ENCODE results near the gene FREM2. TPM values are rescaled to one million over a fixed set of nuclear protein-coding genes. Genes with fewer than 3 reads are reported as not detected.

Gene FREM2
- total RNA-seq, 2 experiments from 2014 or later: not detected

DNA sequence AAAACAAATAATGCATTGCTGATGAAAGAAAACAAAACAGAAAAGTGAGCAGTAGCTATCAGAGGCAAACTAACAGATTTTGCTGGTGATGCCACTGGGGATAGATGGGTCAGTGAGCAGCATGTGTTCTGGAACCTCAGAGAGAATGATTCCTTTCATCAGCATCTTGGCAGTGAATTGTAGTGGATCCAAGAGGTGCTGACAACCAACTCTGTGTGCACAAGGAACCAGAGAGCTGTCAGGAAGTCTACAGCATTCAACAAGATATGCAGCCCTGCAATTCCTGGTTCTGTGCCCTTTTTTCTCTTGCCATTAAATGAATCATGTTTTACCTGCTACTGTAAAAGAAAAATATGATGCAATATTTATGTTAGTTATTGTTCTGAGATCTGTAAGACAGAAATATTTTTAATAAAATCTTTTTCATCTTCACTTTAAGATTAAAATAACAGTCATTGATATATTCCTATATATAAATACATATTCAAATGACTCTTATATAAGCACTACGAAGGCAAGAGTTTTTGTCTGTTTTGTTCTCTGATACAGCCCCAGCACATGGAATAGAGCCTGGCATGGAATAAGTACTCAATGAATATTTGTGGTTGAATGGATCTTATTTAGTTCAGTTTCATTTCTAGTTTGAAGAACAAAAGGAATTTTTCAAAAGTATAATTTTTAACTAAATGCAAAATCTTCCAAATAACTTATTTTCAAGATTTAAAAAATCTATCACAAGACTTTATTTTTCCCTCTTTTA lies 80.8 kb downstream of the FREM2 start:
- Mint-ChIP-seq H3K36me3 (ENCODE audit: low read depth) (no peaks in the 10 kb centered on the region), H3K27ac (no peak overlapping the region), H3K27me3 (no peaks in the 10 kb centered on the region), H3K4me1 (ENCODE audit: low read depth) (no peaks in the 10 kb centered on the region), H3K9me3 (no peaks in the 10 kb centered on the region), H3K4me3 (no peak overlapping the region)
- ChIA-PET CTCF (no interaction called here), POLR2A (no interaction called here)
- no peak for DNase-seq
- ATAC-seq: no peak
- intact Hi-C loops (cut with micrococcal nuclease): no loop called here
- no peak for TF ChIP-seq CTCF (IDR thresholded peaks at IDR 0.05)

- no peak for ATAC-seq
- CTCF ChIA-PET: no interaction called here
- Mint-ChIP-seq H3K36me3 (ENCODE audit: low read depth) (no peaks in the 10 kb centered on the region), H3K27me3 (peaks cover 3% of the 10 kb centered on the region), H3K9me3 (no peaks in the 10 kb centered on the region), H3K27ac (no peak overlapping the region), H3K4me1 (ENCODE audit: low read depth) (no peaks in the 10 kb centered on the region), H3K4me3 (no peak overlapping the region)
- POLR2A ChIA-PET: no interaction called here
- no peak for DNase-seq
- TF ChIP-seq CTCF (IDR thresholded peaks at IDR 0.05): no peak
- intact Hi-C loops (cut with micrococcal nuclease): no loop called here
Observed at GRCh38 chr13:38769526-38769925, 82.6 kb downstream of the FREM2 start.

DNA sequence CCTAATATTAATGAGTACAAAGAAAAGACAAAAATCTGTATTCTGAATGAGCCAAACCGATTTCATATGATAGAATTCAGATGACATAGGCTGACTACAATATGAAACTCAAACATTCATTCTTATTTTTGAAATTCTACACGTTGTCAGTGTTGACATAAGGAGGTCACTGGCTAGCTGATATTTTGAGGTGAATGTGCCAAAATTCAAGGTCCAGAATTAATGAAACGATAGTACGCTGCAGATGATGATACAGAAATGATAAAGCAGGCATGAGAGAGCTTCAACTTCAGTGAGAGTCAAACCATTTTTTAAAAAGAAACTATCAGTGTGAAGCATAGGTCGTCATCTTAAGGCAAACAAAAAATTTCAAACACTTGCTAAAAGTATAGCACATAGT lies 88.2 kb downstream of the FREM2 start:
- POLR2A ChIA-PET: no interaction called here
- ATAC-seq (no peak), DNase-seq (no peak)
- no peak overlapping the region for H3K27ac Mint-ChIP-seq
- intact Hi-C loops (cut with micrococcal nuclease): no loop called here
- no peaks in the 10 kb centered on the region for H3K4me1 Mint-ChIP-seq (ENCODE audit: low read depth)
- peaks cover 3% of the 10 kb centered on the region for H3K27me3 Mint-ChIP-seq
- TF ChIP-seq CTCF (IDR thresholded peaks at IDR 0.05): no peak
- H3K36me3 Mint-ChIP-seq (ENCODE audit: low read depth): no peaks in the 10 kb centered on the region
- CTCF ChIA-PET: no interaction called here
- no peak overlapping the region for H3K4me3 Mint-ChIP-seq
- peaks cover 2% of the 10 kb centered on the region for H3K9me3 Mint-ChIP-seq

GRCh38 chr13:38777347-38778119 lies 90.7 kb downstream of the FREM2 start:
- POLR2A ChIA-PET: no interaction called here
- CTCF ChIA-PET: no interaction called here
- Mint-ChIP-seq H3K36me3 (ENCODE audit: low read depth) (no peaks in the 10 kb centered on the region), H3K9me3 (peaks cover 2% of the 10 kb centered on the region), H3K27me3 (peaks cover 3% of the 10 kb centered on the region), H3K4me3 (no peak overlapping the region), H3K27ac (no peak overlapping the region), H3K4me1 (ENCODE audit: low read depth) (no peaks in the 10 kb centered on the region)
- no peak for DNase-seq
- intact Hi-C loops (cut with micrococcal nuclease): no loop called here
- no peak for ATAC-seq
- no peak for TF ChIP-seq CTCF (IDR thresholded peaks at IDR 0.05)

DNA sequence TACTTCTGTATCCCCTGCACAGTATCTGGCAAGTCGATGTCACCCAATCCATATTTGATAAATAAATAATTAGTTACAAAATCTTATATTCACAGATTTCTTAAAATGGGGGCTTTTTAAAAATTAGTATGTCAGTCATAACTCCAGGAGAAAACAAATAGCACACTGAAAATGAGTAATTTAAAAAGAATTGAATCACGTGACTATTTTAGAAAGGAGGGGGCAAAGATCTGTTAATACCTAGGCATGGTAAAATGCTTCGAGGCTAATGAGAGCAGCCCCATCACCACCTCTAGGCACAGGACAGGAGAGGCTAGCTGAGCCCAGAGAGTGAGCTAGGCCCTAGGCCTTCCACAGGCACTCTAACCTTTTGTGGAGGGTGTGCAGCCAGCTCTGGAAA lies 94.7 kb downstream of the FREM2 start:
- ChIA-PET POLR2A (no interaction called here), CTCF (no interaction called here)
- no peak for TF ChIP-seq CTCF (IDR thresholded peaks at IDR 0.05)
- intact Hi-C loops (cut with micrococcal nuclease): no loop called here
- H3K36me3 Mint-ChIP-seq (ENCODE audit: low read depth): no peaks in the 10 kb centered on the region
- no peaks in the 10 kb centered on the region for H3K27me3 Mint-ChIP-seq
- H3K4me1 Mint-ChIP-seq (ENCODE audit: low read depth): no peaks in the 10 kb centered on the region
- ATAC-seq: no peak
- no peak for DNase-seq
- H3K27ac Mint-ChIP-seq: no peak overlapping the region
- peaks cover 2% of the 10 kb centered on the region for H3K9me3 Mint-ChIP-seq
- H3K4me3 Mint-ChIP-seq: no peak overlapping the region
